Panc1 (cell line): ENCODE data around the gene NPR1. TPM values are rescaled to one million over a fixed set of nuclear protein-coding genes. Genes with fewer than 3 reads are reported as not detected.

Source experiments
- ATAC-seq: fragments of 200-7000 bp; cut with Tn5 transposase; 2 replicates; pipeline ENCODE4 v1.9.1; 2020; ENCODE audit warnings: mild to moderate bottlenecking, moderate library complexity
- BruUV-seq: library from RNA; stranded (reverse); fragments of 400-500 nt; replicated peaks from 2 replicates; lab custom pipeline; 2021; lab: Mats Ljungman, UMichigan
- CTCF ChIA-PET: fragments of 300-600 bp; sonication (Branson Sonifier 250); formaldehyde crosslinking; loops from one replicate; lab custom pipeline; 2022; ENCODE audit warnings: antibody characterized with exemption; lab: Charles Lee
- POLR2A ChIA-PET: fragments of 300-600 bp; sonication (Branson Sonifier 250); formaldehyde crosslinking; loops from one replicate; lab custom pipeline; 2022; ENCODE audit warnings: antibody characterized with exemption; lab: Charles Lee
- DNase-seq: peaks from one replicate; pipeline ENCODE4 v3.0.0-alpha.2; 2010; ENCODE audit warnings: low read depth, low spot score
- H3K27ac ChIP-seq: 2 replicates; pipeline ENCODE4 v1.5.1; 2011; ENCODE audit warnings: mild to moderate bottlenecking, low read length, inconsistent platforms
- H3K27me3 ChIP-seq: fragments of 200-500 bp; sonication (Bioruptor generic); 2 replicates; pipeline ENCODE4 v1.6.0; 2014; ENCODE audit warnings: low read length, inconsistent platforms; ENCODE audit not compliant: control insufficient read depth, insufficient read depth
- H3K36me3 ChIP-seq: fragments of 200-500 bp; sonication (Bioruptor generic); 2 replicates; pipeline ENCODE4 v1.5.1; 2014; ENCODE audit warnings: inconsistent platforms, mild to moderate bottlenecking, low read length, moderate library complexity; ENCODE audit not compliant: control insufficient read depth, insufficient read depth
- H3K4me1 ChIP-seq: 2 replicates; pipeline ENCODE4 v1.5.1; 2011; ENCODE audit warnings: inconsistent platforms, mild to moderate bottlenecking, low read length, moderate library complexity; ENCODE audit not compliant: control insufficient read depth, insufficient read depth
- H3K4me3 ChIP-seq, 2 experiments: 2 replicates each; pipeline ENCODE4 v1.5.1; 2011 to 2012; ENCODE audit warnings: low read depth in 2 of 2, low read length in 2 of 2, mild to moderate bottlenecking in 2 of 2, inconsistent platforms in 1 of 2, moderate library complexity in 1 of 2
- H3K9me3 ChIP-seq: fragments of 200-500 bp; sonication (Bioruptor generic); 2 replicates; pipeline ENCODE4 v1.5.1; 2014; ENCODE audit warnings: low read depth, mild to moderate bottlenecking, inconsistent platforms, low read length, moderate library complexity; ENCODE audit not compliant: control insufficient read depth, insufficient read depth
- CTCF ChIP-seq: fragments of 450-650 bp; IDR thresholded peaks from 2 replicates; pipeline ENCODE4 v1.5.1; 2017; ENCODE audit warnings: mild to moderate bottlenecking
- POLR2AphosphoS5 ChIP-seq: IDR thresholded peaks from 2 replicates; pipeline ENCODE4 v1.6.1; 2012; ENCODE audit warnings: mild to moderate bottlenecking, low read depth, low read length, moderate library complexity
- REST ChIP-seq, 2 experiments: IDR thresholded peaks; 2 replicates each; pipeline ENCODE4 v1.6.1; 2011 to 2012; ENCODE audit warnings: low read depth in 2 of 2, control low read depth in 1 of 2, low read length in 1 of 2, mild to moderate bottlenecking in 1 of 2, moderate library complexity in 1 of 2; ENCODE audit not compliant: insufficient read depth in 1 of 2
- SIN3A ChIP-seq: IDR thresholded peaks from 2 replicates; pipeline ENCODE4 v1.6.1; 2012; ENCODE audit warnings: low read depth, mild to moderate bottlenecking, low read length, moderate library complexity, borderline replicate concordance; ENCODE audit not compliant: insufficient read depth
- TCF7L2 ChIP-seq: IDR thresholded peaks from 2 replicates; pipeline ENCODE4 v1.6.1; 2011; ENCODE audit warnings: mild to moderate bottlenecking, low read depth, low read length, inconsistent platforms
- in situ Hi-C: cut with HindIII; loops from 2 replicates; pipeline ENCODE4 v1.10.0; 2016; ENCODE audit warnings: low sequenced_read_pairs, low pct_unique_long_range_greater_than_20kb
- intact Hi-C: fragments of 100-400 bp; cut with micrococcal nuclease; formaldehyde crosslinking; loops from one replicate; pipeline ENCODE4 v1.10.0; 2022; ENCODE audit not compliant: unreplicated experiment
- total RNA-seq: library from RNA; stranded (reverse); gene quantifications from one replicate; pipeline ENCODE4 v1.2.1, GENCODE V29; 2021; ENCODE audit not compliant: unreplicated experiment

NPR1 gene
- total RNA-seq, 1 experiment from 2014 or later: 0.36 TPM

GRCh38 chr1:153735090-153735420, 56.6 kb downstream of the NPR1 start:
- Histone ChIP-seq H3K27ac (no peak overlapping the region), H3K27me3 (no peaks in the 10 kb centered on the region), H3K9me3 (no peaks in the 10 kb centered on the region), H3K36me3 (no peaks in the 10 kb centered on the region), H3K4me1 (peaks cover 3% of the 10 kb centered on the region), H3K4me3 (no peak overlapping the region)
- DNase-seq: no peak
- in situ Hi-C loops: no loop called here
- intact Hi-C loops: no loop called here
- TF ChIP-seq CTCF: no peak
- no peak for TF ChIP-seq TCF7L2
- TF ChIP-seq POLR2AphosphoS5: no peak
- TF ChIP-seq REST (IDR thresholded peaks at IDR 0.05; ENCODE audit: insufficient read depth in 1 of 2, low read depth in 2 of 2, low read length in 1 of 2): no peak
- no peak for TF ChIP-seq SIN3A
- no peak for ATAC-seq
- no TSS peak for BruUV-seq
- ChIA-PET CTCF (no interaction called here), POLR2A (no interaction called here)

GRCh38 chr1:153741986-153742385, 63.5 kb downstream of the NPR1 start:
- Histone ChIP-seq H3K9me3 (no peaks in the 10 kb centered on the region), H3K36me3 (no peaks in the 10 kb centered on the region; the same call in none of the 2 replicates), H3K27ac (no peak overlapping the region), H3K4me3 (no peak overlapping the region), H3K4me1 (no peaks in the 10 kb centered on the region), H3K27me3 (no peaks in the 10 kb centered on the region)
- in situ Hi-C loops: no loop called here
- intact Hi-C loops: no loop called here
- POLR2A ChIA-PET: no interaction called here
- CTCF ChIA-PET: no interaction called here
- no peak for TF ChIP-seq POLR2AphosphoS5
- no peak for TF ChIP-seq TCF7L2
- no peak for TF ChIP-seq CTCF
- TF ChIP-seq REST (IDR thresholded peaks at IDR 0.05; ENCODE audit: insufficient read depth in 1 of 2, low read depth in 2 of 2, low read length in 1 of 2): no peak
- no peak for TF ChIP-seq SIN3A
- BruUV-seq: no TSS peak
- ATAC-seq (no peak), DNase-seq (no peak)
